Heart right ventricle (tissue), 16 donors: ENCODE results near the gene GPRC5C. TPM values are rescaled to one million over a fixed set of nuclear protein-coding genes. Genes with fewer than 3 reads are reported as not detected.

Source experiments
- ATAC-seq, 8 donors: fragments of 200-7000 bp; cut with Tn5 transposase; one replicate each; pipeline ENCODE4 v1.9.1; 2020; ENCODE audit warnings: mild to moderate bottlenecking in 8 of 8, moderate library complexity in 8 of 8, moderate number of reproducible peaks in 1 of 8
- DNase-seq, 2 donors: peaks; one replicate each; pipeline ENCODE4 v3.0.0-alpha.2; 2020
- H3K27ac ChIP-seq, 10 donors: fragments of 200-600 bp; sonication (generic) in 2 of 10; one replicate each; pipeline versions ENCODE4 v1.5.0 to v1.8.0; 2020 to 2022; ENCODE audit warnings: mild to moderate bottlenecking in 3 of 10
- H3K27me3 ChIP-seq, 7 donors: fragments of 200-600 bp; one replicate each; pipeline ENCODE4 v1.8.0; 2021 to 2022; ENCODE audit warnings: mild to moderate bottlenecking in 2 of 7
- H3K36me3 ChIP-seq, 9 donors: fragments of 200-600 bp; sonication (generic) in 1 of 9; one replicate each; pipeline versions ENCODE4 v1.5.0 to v1.8.0; 2020 to 2022; ENCODE audit warnings: mild to moderate bottlenecking in 2 of 9
- H3K4me1 ChIP-seq, 9 donors: fragments of 200-600 bp; sonication (generic) in 1 of 9; one replicate each; pipeline versions ENCODE4 v1.5.0 to v1.8.0; 2020 to 2022; ENCODE audit warnings: mild to moderate bottlenecking in 4 of 9
- H3K4me3 ChIP-seq, 10 donors: fragments of 200-600 bp; sonication (generic) in 2 of 10; one replicate each; pipeline versions ENCODE4 v1.5.0 to v1.8.0; 2020 to 2022; ENCODE audit warnings: mild to moderate bottlenecking in 7 of 10, moderate library complexity in 2 of 10
- H3K9me3 ChIP-seq, 11 donors: fragments of 200-600 bp in 10 of 11; sonication (generic) in 2 of 11; one replicate each; pipeline versions ENCODE4 v1.5.0 to v1.8.0; 2013 to 2022; ENCODE audit warnings: mild to moderate bottlenecking in 2 of 11, control low read depth in 1 of 11, moderate library complexity in 1 of 11
- CTCF ChIP-seq, 9 donors: fragments of 200-600 bp; sonication (generic) in 2 of 9; IDR thresholded peaks; one replicate each; pipeline versions ENCODE4 v1.5.0 to v1.8.0; 2021 to 2022; ENCODE audit warnings: antibody characterized with exemption in 9 of 9, mild to moderate bottlenecking in 5 of 9, moderate library complexity in 1 of 9
- WGBS, 2 donors: extraction: QIAGEN DNeasy Blood & Tissue Kit; methylation state at CpG; one replicate each; pipeline ENCODE4 v1.1.7; 2013; ENCODE audit warnings: inconsistent platforms in 1 of 2; 5-methylcytosine and 5-hydroxymethylcytosine counted together
- intact Hi-C, 10 donors: fragments of 100-400 bp; cut with DNase I; formaldehyde crosslinking; loops; one replicate each; pipeline versions ENCODE4 v1.11.1 to v1.14.2; 2022
- polyA plus RNA-seq, 2 donors: library from polyadenylated mRNA; stranded (reverse); fragments of 200-250 nt; gene quantifications; one replicate each; pipeline ENCODE4 v1.2.3, GENCODE V29; 2013
- total RNA-seq, 10 donors: library from RNA; stranded (reverse); fragmentation: NEBNext Ultra II Directional in 3 of 10; extraction: Animal tissue kit (Norgen Biotek cat#: 25700) in 3 of 10; gene quantifications; one replicate each; pipeline versions ENCODE4 v1.2.1 to v1.2.4, GENCODE V29; 2021 to 2023
- donor health status: Arrhythmogenic right ventricular cardiomyopathy.
- donor health status: ischemic (EF 13 %, LVEDD 7.1; RV severe dilation, severe dysfunction).
- donor health status: healthy with polysubstance abuse.
- donor health status: DM: no; HTN: yes; CAD: no.
- donor health status: DM: no; HTN: no; CAD: no.
- donor health status: ischemic (EF 25% LVEDD 6.9; RV normal size, moderate dysfunction).
- donor health status: ischemic (EF 25% LVEDD 5.7; RV mildly dilated, moderate dysfunction).
- donor health status: healthy.
- donor health status: DM: yes; HTN: yes; CAD: no.
- donor health status: Ischemic cardiomyopathy.
- donor health status: ischemic (EF 35%, LVEDD 5.7; RV mildly dilated, moderate dysfunction).
- donor health status: nonischemic (EF 11% LVEDD 7.7; RV severe dilation, severe dysfunction).
- donor health status: DM: yes; HTN: yes; CAD: no.
- donor health status: PGD.
- donor health status: ischemic (EF 29% LVEDD 5.4; RV normal size, mild dysfunction).
- donor health status: nonischemic (EF 23%, LVEDD 6.1; RV moderate dilation, normal function).

GPRC5C gene
- total and polyA plus RNA-seq, 12 donors, result 28.0 to 41.0 (median 32.5) TPM

GRCh38 chr17:74473294-74473693, 41.4 kb downstream of the GPRC5C start:
- 82 to 83% methylated on average over 8 of the region's 8 CpGs for WGBS, 2 donors
- no peak overlapping the region for H3K4me3 ChIP-seq
- DNase-seq (no peak), ATAC-seq (no peak)
- peaks cover 0 to 42% (median 0%) of the 10 kb centered on the region in 9 donors for H3K36me3 ChIP-seq
- H3K9me3 ChIP-seq, result peaks cover 0 to 11% (median 7%) of the 10 kb centered on the region in 11 donors
- intact Hi-C loops, result no loop called here
- H3K27ac ChIP-seq, result no peak overlapping the region
- no peak for TF ChIP-seq CTCF (IDR thresholded peaks at IDR 0.05)
- peaks cover 0 to 31% (median 0%) of the 10 kb centered on the region in 9 donors for H3K4me1 ChIP-seq
- peaks cover 0 to 55% (median 20%) of the 10 kb centered on the region in 7 donors for H3K27me3 ChIP-seq

- Histone ChIP-seq H3K36me3 (peaks cover 0 to 42% (median 0%) of the 10 kb centered on the region in 9 donors), H3K27me3 (peaks cover 0 to 50% (median 14%) of the 10 kb centered on the region in 7 donors), H3K9me3 (peaks cover 0 to 11% (median 7%) of the 10 kb centered on the region in 11 donors), H3K27ac (no peak overlapping the region), H3K4me3 (no peak overlapping the region), H3K4me1 (peaks cover 0 to 31% (median 0%) of the 10 kb centered on the region in 9 donors)
- intact Hi-C loops, result no loop called here
- ATAC-seq, result no peak
- TF ChIP-seq CTCF (IDR thresholded peaks at IDR 0.05), result no peak
- no peak for DNase-seq
- 80 to 81% methylated on average over 9 of the region's 9 CpGs for WGBS, 2 donors
Measured at GRCh38 chr17:74474043-74474792, 42.3 kb downstream of the GPRC5C start.

- peaks cover 0 to 11% (median 7%) of the 10 kb centered on the region in 11 donors for H3K9me3 ChIP-seq
- H3K27me3 ChIP-seq, result peaks cover 0 to 50% (median 13%) of the 10 kb centered on the region in 7 donors
- TF ChIP-seq CTCF (IDR thresholded peaks at IDR 0.05), result no peak
- intact Hi-C loops, result no loop called here
- DNase-seq, result no peak
- H3K36me3 ChIP-seq, result peaks cover 0 to 51% (median 0%) of the 10 kb centered on the region in 9 donors
- H3K4me1 ChIP-seq, result peaks cover 0 to 31% (median 0%) of the 10 kb centered on the region in 9 donors
- no peak overlapping the region for H3K27ac ChIP-seq
- WGBS, 2 donors, result 82 to 88% methylated on average over 4 of the region's 4 CpGs
- ATAC-seq, result no peak
- no peak overlapping the region for H3K4me3 ChIP-seq
Measured at GRCh38 chr17:74475189-74475588, 43.3 kb downstream of the GPRC5C start.

GRCh38 chr17:74477411-74477810, 45.5 kb downstream of the GPRC5C start:
- Histone ChIP-seq H3K36me3 (peaks cover 0 to 61% (median 0%) of the 10 kb centered on the region in 9 donors), H3K27me3 (peaks cover 0 to 34% (median 0%) of the 10 kb centered on the region in 7 donors), H3K27ac (peak overlapping the region in 1 of 10 donors; percentile 87), H3K4me1 (peaks cover 0 to 31% (median 0%) of the 10 kb centered on the region in 9 donors), H3K9me3 (peaks cover 0 to 11% (median 7%) of the 10 kb centered on the region in 11 donors), H3K4me3 (no peak overlapping the region)
- ATAC-seq (no peak), DNase-seq (no peak)
- WGBS, 2 donors, result 73 to 82% methylated on average over 4 of the region's 4 CpGs
- no peak for TF ChIP-seq CTCF (IDR thresholded peaks at IDR 0.05)
- intact Hi-C loops, result no loop called here
